OCI-LY3 (cell line): ENCODE results near the gene ELMO1.

ENCODE experiments used
- CTCF ChIP-seq: fragments of 200-600, 300-600 bp; sonication (generic); IDR thresholded peaks from 2 replicates; pipeline ENCODE4 v1.5.1; 2014; ENCODE audit warnings: antibody characterized with exemption, low read length, low read depth
- EZH2phosphoT487 ChIP-seq: fragments of 200-600 bp; shearing (Covaris generic); IDR thresholded peaks from 2 replicates; pipeline ENCODE4 v1.6.1; 2018; ENCODE audit warnings: antibody characterized with exemption, mixed run types, low read depth

- TF ChIP-seq CTCF: no peak
- TF ChIP-seq EZH2phosphoT487: no peak
Measured at GRCh38 chr7:36919738-36920137, 528.9 kb downstream of the ELMO1 start.
